K562 (cell line): Measurements from ENCODE around the gene PICK1. TPM values are rescaled to one million over a fixed set of nuclear protein-coding genes. Genes with fewer than 3 reads are reported as not detected.

Experiments used
- HCFC1 ChIP-seq: IDR thresholded peaks from 2 replicates; pipeline ENCODE4 v1.6.1; 2012; ENCODE audit warnings: low read depth, low read length, improper control_type of control experiment
- MBD2 ChIP-seq: sonication (generic); IDR thresholded peaks from 2 replicates; pipeline ENCODE4 v1.6.1; 2016; ENCODE audit warnings: low read depth, borderline replicate concordance
- NFYB ChIP-seq: IDR thresholded peaks from 2 replicates; pipeline ENCODE4 v1.6.1; 2011; ENCODE audit warnings: mild to moderate bottlenecking, moderate library complexity; ENCODE audit not compliant: insufficient read length; ENCODE audit errors: extremely low read depth
- NUFIP1 ChIP-seq: fragments of 450-650 bp; IDR thresholded peaks from 2 replicates; pipeline ENCODE4 v1.6.1; 2018; ENCODE audit not compliant: partially characterized antibody
- SMAD2 ChIP-seq: fragments of 150-350 bp; IDR thresholded peaks from 2 replicates; pipeline ENCODE4 v1.6.1; 2014; ENCODE audit warnings: low read depth, mild to moderate bottlenecking, low read length
- SUPT5H ChIP-seq: fragments of 450-650 bp; IDR thresholded peaks from 2 replicates; pipeline ENCODE4 v1.6.1; 2016
- TAF15 ChIP-seq: fragments of 200-400 bp; formaldehyde crosslinking; IDR thresholded peaks from 2 replicates; pipeline ENCODE4 v1.6.1; 2017; ENCODE audit warnings: mild to moderate bottlenecking, low read depth, low read length, moderate library complexity
- ZFX ChIP-seq: sonication (generic); formaldehyde crosslinking; IDR thresholded peaks from 2 replicates; pipeline ENCODE4 v1.8.0; 2022; ENCODE audit warnings: mild to moderate bottlenecking, missing genetic modification reagents, moderate library complexity
- polyA plus RNA-seq, 8 experiments: library from polyadenylated mRNA; depleted of rRNA in 4 of 8; stranded (reverse) in 5 of 8; unstranded in 3 of 8; fragments of >200 nt; fragmentation: Nextera tagmentation in 2 of 8; fragmentation: Illumina TruSeq in 1 of 8; extraction: Ambion mirVana in 2 of 8; extraction: Trizol in 1 of 8; gene quantifications; 2 replicates each; pipeline versions ENCODE4 v1.2.1 to v1.2.3, GENCODE V29; 2011 to 2014; ENCODE audit warnings: inconsistent platforms in 1 of 8, missing spikeins in 1 of 8
- total RNA-seq, 7 experiments: library from RNA; depleted of rRNA in 6 of 7; stranded (reverse); fragments of >200 nt in 6 of 7; fragmentation: Illumina TruSeq in 2 of 7; extraction: Trizol in 2 of 7; gene quantifications; 2 replicates each; pipeline versions ENCODE4 v1.2.1 to v1.2.3, GENCODE V29; 2011 to 2021; ENCODE audit warnings: low replicate concordance in 1 of 7
- TF ChIP-seq, protein P1 (sequence below), 2 experiments: fragments of 450-650 bp; IDR thresholded peaks; 2 replicates each; pipeline ENCODE4 v1.6.1; 2016; ENCODE audit warnings: mild to moderate bottlenecking in 2 of 2, borderline replicate concordance in 1 of 2, low read depth in 1 of 2, moderate library complexity in 1 of 2
- TF ChIP-seq, protein P2 (sequence below), 3 experiments: fragments of 200-800 bp in 1 of 3; fragments of 250-450 bp in 1 of 3; fragments of 450-650 bp in 1 of 3; sonication (Bioruptor Pico) in 1 of 3; sonication (Bioruptor generic) in 1 of 3; formaldehyde crosslinking in 1 of 3; IDR thresholded peaks; 2 replicates each; pipeline versions ENCODE4 v1.6.1 to v1.8.0; 2016 to 2022; ENCODE audit warnings: mild to moderate bottlenecking in 2 of 3, missing genetic modification characterization in 2 of 3, missing compliant biosample characterization in 1 of 3, moderate library complexity in 1 of 3
- TF ChIP-seq, protein P3 (sequence below): fragments of 250-450 bp; sonication (Bioruptor Pico); IDR thresholded peaks from 2 replicates; pipeline ENCODE4 v1.8.0; 2022; ENCODE audit warnings: moderate library complexity, mild to moderate bottlenecking, inconsistent platforms

Gene PICK1
- total and polyA plus RNA-seq, 9 of the 15 experiments (the other 6 are each of a cell fraction or from before 2014, with no cell fraction given) = 0.06 to 11.0 (median 7.9) TPM; not detected in 1

DNA sequence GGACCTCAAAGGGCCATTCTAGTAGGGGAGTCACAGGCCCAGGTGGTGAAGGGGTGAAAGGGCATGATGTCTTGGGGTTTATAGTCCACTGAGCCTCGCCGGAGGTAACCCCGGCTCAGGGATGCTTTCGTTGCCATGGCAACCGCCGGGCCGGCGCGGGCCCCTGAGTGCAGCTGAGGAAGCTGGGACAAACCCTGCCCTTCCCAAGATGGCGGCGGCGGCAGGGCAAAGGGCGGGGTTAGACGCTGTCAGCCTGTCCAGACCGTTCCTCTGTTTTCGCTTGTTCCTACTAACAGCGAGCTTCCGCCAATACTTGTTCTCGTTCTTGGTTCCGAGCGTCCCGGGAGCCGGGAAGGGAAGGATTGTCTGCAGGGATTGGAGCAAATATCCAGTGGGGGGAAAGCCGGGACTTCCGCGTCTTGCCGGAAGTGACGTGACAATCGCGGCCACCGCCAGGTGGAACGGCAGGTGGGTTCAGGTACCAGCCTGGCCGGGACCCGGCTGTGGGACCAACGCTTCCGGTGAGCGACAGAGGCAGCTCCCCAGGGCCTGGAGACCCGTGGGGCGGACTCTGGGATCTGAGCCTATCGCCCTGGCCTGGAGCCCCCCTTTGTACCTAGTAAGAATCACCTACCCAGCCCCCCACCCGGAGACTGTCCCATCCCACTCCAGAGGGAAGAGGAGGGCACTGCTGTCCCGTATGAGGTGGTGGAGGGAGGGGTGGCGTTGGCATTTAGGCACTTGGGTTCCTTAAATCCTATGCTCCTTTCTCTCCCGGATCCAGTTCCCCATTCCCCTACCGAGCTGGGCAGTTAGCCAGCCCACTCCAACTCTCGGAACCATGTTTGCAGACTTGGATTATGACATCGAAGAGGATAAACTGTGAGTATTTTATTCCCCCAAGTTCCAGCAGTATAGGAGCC is at the start of gene PICK1 (continued):
- TF ChIP-seq ZFX (CRISPR knock-in tag) (peak; percentile 38), NFYB (no peak), SUPT5H (no peak), TAF15 (no peak), HCFC1 (peak; percentile 82), NUFIP1 (no peak), MBD2 (peak; percentile 62; the same call in 1 of the 2 replicates), SMAD2 (no peak)
- TF ChIP-seq, protein P1, sequence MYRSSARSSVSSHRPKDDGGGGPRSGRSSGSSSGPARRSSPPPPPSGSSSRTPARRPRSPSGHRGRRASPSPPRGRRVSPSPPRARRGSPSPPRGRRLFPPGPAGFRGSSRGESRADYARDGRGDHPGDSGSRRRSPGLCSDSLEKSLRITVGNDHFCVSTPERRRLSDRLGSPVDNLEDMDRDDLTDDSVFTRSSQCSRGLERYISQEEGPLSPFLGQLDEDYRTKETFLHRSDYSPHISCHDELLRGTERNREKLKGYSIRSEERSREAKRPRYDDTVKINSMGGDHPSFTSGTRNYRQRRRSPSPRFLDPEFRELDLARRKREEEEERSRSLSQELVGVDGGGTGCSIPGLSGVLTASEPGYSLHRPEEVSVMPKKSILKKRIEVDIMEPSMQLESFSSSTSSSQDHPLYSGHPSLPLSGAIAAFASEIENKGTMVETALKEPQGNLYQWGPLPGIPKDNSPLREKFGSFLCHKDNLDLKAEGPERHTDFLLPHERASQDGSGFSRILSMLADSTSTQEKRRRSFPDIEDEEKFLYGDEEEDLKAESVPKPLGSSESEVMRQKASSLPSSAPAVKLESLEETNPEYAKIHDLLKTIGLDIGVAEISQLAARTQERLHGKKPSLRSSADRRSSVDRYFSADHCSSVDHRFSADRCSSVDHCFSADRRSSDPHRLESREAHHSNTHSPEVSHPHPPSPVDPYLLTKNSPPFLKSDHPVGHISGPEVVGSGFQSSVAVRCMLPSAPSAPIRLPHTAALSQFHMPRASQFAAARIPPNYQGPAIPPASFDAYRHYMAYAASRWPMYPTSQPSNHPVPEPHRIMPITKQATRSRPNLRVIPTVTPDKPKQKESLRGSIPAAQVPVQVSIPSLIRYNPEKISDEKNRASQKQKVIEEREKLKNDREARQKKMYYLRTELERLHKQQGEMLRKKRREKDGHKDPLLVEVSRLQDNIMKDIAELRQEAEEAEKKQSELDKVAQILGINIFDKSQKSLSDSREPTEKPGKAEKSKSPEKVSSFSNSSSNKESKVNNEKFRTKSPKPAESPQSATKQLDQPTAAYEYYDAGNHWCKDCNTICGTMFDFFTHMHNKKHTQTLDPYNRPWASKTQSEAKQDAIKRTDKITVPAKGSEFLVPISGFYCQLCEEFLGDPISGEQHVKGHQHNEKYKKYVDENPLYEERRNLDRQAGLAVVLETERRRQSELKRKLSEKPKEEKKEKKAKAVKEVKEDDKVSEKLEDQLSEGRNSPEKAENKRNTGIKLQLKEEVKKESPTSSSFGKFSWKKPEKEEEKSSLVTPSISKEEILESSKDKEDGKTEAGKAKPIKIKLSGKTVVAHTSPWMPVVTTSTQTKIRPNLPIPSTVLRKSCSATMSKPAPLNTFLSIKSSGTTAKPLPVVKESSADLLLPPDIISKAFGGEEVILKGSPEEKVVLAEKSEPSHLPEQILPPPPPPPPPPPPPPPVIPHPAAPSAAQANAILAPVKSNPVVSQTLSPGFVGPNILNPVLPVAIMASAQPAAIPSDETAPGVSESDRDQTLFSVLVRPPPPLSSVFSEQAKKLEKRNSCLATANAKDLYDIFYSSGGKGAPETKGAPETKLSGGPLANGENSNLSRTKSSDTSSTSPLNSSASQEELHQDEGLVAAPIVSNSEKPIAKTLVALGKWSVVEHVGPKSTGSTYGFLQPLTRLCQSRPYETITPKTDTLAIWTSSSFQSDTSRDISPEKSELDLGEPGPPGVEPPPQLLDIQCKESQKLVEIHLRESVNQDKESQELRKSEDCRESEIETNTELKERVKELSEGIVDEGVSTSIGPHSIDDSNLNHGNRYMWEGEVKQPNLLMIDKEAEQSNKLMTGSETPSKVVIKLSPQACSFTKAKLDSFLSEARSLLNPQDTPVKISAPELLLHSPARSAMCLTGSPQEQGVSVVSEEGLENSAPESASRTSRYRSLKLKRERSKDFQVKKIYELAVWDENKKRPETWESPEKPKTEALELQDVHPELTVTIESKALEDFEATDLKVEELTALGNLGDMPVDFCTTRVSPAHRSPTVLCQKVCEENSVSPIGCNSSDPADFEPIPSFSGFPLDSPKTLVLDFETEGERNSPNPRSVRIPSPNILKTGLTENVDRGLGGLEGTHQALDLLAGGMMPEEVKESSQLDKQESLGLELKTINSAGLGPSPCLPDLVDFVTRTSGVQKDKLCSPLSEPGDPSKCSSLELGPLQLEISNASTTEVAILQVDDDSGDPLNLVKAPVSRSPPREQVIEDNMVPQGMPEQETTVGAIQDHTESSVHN (IDR thresholded peaks at IDR 0.05; ENCODE audit: borderline replicate concordance in 1 of 2, low read depth in 1 of 2) = no peak
- TF ChIP-seq, protein P2, sequence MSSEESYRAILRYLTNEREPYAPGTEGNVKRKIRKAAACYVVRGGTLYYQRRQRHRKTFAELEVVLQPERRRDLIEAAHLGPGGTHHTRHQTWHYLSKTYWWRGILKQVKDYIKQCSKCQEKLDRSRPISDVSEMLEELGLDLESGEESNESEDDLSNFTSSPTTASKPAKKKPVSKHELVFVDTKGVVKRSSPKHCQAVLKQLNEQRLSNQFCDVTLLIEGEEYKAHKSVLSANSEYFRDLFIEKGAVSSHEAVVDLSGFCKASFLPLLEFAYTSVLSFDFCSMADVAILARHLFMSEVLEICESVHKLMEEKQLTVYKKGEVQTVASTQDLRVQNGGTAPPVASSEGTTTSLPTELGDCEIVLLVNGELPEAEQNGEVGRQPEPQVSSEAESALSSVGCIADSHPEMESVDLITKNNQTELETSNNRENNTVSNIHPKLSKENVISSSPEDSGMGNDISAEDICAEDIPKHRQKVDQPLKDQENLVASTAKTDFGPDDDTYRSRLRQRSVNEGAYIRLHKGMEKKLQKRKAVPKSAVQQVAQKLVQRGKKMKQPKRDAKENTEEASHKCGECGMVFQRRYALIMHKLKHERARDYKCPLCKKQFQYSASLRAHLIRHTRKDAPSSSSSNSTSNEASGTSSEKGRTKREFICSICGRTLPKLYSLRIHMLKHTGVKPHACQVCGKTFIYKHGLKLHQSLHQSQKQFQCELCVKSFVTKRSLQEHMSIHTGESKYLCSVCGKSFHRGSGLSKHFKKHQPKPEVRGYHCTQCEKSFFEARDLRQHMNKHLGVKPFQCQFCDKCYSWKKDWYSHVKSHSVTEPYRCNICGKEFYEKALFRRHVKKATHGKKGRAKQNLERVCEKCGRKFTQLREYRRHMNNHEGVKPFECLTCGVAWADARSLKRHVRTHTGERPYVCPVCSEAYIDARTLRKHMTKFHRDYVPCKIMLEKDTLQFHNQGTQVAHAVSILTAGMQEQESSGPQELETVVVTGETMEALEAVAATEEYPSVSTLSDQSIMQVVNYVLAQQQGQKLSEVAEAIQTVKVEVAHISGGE (CRISPR knock-in tag; IDR thresholded peaks at IDR 0.05) = peak in 1 of 3 experiments; percentile 65; a peak in 2 of 6 replicates
- TF ChIP-seq, protein P3, sequence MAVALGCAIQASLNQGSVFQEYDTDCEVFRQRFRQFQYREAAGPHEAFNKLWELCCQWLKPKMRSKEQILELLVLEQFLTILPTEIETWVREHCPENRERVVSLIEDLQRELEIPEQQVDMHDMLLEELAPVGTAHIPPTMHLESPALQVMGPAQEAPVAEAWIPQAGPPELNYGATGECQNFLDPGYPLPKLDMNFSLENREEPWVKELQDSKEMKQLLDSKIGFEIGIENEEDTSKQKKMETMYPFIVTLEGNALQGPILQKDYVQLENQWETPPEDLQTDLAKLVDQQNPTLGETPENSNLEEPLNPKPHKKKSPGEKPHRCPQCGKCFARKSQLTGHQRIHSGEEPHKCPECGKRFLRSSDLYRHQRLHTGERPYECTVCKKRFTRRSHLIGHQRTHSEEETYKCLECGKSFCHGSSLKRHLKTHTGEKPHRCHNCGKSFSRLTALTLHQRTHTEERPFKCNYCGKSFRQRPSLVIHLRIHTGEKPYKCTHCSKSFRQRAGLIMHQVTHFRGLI = no peak
